ENCODE results near the gene CHAT.

Gene CHAT

DNA sequence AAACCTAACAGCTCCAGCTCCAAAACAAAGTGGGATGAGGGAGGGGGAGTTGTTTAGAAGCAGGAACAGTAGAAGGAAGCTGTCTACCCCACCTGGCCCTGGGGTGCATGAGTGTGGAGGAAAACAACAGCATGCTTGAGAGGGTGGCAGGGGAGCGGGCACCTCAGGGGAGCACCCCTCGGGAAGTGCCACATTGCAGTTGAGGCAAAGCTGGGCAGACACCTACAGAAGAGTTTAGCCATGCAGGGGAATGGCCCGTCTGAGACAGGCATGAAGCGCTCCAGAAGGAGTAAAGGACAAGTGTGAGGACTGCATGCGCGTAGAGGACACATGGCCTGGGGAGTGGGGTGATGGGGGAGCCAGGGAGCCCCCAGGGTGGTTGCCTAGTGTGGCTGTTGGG, 18.1 kb downstream of the CHAT start:
- no peak for DNase-seq (ENCODE audit: low read depth)

DNA sequence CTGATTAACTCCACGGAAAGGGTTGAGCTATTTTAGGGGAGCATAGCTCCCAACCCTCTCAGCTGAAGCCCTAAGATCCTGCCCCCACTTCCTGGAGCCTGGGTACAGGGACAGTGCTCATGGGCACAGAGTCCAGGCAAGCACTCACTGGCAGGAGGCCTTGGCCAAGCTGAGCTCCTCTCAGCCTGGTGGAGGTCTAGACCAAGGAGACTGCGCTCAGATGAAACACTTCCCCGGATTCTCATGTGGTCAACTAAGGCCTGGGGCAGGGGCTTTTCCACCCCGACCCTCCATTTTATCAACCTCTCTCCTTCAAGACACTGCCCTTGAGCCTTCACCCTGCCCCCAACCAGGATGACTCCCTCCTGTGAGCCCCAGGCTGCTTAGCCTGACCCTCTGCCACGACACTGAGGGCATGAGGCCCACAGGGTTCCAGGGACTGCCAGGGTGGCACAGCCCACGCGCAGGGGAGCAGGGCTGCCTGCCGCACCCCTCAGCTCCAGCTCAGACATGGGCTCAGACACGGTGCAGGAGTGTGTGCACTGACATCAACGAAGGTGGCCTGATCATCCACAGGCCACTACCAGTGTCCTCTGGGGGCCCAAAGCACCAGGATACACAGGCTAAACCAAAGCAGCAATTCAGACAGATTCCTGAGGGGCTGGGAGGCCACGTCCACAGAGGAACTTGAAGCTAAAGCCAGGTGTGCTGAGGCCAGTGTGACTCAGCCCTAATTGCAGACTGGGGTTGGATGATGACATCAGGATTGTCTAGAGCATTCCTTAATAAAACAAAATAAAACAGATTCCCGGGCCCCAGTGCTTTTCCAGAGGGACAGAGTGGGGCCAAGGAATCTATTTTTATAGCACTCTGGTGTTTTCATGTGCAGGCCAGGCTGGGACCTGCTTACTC, 18.8 kb downstream of the CHAT start:
- no peak for DNase-seq (ENCODE audit: low read depth)

DNA sequence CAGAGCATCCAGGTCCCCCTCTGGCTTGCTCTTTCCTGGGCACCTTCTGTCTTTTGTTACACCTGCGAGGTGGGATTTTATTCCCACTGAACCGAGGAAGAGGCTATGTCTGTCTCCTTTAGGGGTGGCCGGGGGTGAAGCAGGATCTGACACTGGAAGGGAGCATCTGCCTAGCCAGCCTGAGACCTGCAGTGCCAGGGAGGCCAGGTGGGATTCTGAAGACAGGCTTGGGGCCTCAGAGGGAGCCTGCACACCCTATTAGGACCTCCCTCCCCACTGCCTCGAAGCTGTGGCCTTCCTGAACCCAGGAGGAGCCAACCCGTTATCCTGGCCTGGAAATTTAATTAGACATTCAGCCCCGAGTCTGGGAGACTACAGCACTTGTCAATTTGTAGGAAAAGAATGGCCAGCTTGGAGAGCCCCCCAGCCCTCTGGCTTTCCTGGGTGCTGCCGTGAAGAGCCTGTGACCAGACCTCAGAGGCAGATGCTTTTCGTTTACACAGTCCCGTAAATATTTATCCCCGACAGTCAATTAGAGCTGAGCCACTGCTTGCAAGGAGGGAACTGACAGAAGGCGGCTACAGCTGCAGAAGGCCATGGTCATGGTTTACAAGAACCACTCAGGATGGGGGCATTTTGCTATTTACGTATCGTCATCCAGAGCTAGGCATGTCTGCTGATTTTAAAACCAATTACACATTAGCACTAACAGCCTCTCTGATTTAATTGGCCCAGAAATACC, 19.7 kb downstream of the CHAT start:
- no peak for DNase-seq (ENCODE audit: low read depth)

DNA sequence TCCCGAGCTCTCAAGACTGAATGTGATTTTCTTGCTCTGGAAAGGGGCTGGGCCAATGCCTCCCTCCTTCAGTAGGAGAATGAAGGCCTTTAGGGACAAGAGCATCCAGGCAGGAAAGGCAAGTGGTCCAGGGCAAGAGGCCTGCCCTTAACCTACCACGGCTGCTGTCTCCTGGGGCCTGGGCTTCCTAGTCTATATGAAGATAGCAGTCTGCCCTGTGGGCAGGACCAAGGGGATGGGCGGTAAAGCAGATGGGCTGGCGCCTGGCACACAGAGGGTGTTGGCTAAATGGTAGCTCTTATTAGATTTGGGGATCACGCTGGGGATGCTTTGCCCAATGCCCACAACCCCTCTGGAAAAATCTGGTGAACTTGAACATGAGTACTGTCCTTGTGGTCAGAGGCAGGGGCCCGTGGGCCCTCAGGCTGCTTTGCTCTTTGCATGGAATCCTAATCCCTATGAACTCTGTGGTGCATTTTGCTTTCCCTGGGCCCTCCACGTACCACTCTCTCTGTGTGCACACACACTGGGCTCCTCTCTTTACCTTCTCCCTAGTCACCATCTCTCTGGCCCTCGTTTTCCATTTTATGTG, 20.3 kb downstream of the CHAT start:
- no peak for DNase-seq (ENCODE audit: low read depth)

DNA sequence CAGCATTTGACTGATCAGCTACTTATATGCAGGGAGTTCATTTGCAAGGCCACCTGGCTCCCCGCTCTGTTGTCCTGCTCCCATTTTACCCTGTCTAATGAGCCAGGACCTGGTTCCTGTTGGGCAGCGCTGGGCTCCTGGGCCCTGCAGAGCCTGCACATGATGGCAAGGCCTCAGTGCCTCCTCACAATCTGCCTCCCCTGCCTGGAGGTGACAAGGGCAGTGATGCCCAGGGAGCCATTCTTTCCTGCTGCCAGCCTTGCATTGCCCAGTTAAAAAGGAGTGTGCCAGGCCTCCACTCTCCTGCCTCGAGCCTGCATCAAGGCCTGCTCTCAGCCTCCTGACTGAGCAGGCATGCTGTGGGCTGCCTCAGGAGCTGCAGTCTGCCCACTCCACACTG, 28.5 kb downstream of the CHAT start:
- no peak for DNase-seq (ENCODE audit: low read depth)

DNA sequence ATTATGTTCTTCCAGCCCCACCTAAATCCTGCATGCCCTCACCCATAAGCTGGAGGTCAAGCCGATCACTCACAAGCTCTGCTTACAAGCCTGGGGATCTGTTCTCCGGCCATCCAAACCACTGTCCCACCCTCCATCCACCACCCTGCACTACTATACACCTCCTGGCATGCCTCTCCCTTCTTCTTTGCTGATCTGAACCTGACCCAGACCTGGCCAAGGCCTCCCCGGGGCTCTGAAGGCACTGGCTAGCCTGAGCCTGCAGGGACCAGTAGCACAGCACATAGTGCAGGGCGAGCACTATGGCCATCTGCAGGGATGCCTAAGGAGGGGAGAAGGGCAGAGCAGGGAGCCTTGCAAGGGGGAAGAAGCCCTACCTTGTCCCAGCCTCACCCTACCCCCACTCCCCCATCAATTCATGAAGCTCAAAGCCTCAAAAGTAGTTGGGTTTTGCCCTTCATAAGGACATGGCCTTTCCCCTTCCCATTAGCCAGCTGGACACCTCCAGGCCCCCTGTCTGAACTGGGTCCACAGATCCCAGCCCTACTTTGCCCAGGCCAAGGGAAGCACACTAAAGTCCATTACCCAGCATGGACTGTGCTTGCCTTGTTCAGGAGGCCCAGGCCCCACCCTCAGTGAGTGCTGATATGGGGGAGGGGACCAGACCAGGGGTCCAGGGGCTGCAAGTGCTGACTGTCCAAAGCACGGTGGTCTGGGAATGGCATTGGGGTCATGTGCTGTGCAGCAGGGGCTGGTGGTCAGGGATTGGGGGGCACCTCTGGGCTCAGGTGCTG, 29.6 kb downstream of the CHAT start:
- DNase-seq (ENCODE audit: low read depth), result no peak

DNA sequence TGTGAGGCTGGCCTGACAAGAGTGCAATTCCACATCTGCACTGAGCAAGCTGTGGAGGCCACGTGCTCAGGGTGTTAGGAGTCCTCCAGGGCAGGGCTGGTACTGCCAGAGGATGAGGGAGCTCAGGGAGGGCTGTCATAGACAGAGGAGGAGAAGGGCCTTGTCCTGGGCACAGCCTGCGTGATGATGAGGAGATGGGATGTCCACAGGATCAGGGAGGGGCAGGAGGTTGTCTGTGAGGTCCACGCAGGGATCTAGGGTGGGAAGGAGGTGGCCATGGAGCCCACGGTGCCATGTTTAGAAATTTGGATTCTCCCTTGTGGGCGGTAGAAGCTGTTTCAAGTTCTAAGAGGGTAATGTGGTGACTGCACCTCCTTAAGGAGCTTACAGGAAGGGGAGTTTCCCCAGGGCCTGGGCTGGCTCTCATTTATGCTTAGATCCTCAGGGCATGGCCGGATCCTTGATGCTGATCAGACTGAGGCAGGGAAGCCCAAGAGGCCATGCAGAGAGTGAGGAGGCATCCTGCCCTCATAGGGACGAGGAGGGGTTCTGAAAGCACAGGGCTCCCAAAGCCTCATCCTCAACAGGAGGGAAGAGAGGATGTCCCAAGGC, 30.3 kb downstream of the CHAT start:
- no peak for DNase-seq (ENCODE audit: low read depth)

DNA sequence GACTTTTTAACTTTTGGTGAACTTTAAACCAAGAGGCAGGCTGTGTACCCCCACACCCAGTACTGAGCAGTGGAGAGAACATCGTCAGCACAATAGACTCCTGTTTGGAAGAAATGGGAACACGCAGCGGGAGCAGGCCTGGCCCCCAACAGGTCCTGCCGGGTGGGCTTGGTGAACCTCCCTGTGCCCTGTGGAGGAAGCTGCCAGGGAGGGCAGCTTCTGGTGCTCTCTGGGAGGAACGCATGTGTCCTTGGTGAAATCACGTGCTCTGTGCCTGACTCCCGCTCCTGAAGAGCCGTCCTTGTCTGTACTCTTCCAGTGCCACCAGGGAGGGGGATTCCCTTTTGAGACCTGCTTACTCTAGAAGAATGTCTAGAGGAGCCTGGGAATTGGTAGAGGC, 31.6 kb downstream of the CHAT start:
- no peak for DNase-seq (ENCODE audit: low read depth)

DNA sequence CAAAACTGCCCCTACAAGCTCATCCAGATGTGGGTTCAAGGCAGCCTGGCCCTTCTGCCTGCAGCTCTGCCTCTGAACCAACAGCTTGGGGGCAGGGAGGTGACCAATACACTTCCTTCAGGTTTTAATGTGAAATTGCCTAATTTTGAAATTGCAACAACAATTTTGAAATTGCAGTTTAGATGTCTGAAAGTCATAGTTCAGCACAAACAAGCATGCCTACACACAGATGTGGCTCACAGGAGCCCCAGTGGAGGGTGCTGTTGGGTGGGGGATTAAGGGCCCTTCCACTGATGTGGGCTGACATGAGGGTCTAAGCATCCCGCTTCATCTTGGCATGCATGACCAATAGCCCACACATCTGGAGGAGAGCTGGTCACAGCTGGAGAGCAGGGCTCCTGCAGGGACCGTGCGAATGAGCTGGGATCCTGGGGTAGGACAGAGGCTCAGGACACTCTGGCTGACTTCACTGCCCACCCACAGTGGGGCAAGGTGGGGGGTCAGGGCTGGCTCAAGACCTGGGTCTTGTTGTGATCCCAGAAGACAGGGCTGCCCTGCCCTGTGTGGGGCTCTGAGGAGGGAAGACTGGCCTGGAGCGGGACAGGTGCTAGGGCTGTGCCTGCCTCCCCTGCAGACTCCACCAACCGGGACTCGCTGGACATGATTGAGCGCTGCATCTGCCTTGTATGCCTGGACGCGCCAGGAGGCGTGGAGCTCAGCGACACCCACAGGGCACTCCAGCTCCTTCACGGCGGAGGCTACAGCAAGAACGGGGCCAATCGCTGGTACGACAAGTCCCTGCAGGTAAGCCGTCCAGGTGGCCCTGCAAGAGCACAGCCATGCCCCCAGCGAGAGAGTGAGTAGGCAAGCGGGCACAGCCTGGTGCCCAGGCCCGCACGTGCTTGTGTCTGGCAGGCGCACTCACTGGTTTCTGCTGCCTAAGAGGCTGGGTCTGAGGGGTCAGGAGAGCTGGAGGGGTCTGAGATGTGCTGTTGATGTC, 32.3 kb downstream of the CHAT start:
- DNase-seq (ENCODE audit: low read depth), result no peak

DNA sequence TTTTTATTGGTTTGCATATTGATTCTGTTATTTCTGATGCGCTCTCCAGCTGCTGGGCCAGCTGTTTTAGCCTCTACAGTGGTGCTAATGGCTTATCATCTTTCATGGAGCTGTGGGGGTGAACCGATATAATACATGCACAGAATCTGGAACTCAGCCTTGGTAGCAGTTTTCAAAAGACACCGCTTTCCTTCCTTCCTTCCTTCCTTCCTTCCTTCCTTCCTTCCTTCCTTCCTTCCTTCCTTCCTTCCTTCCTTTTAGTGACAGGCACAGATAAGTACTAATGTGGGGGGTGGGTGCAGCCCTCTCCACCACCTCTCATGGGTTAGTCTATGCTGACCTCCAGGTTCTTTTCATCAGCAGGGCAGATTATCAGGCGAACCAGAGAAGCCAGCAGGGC, 33.7 kb downstream of the CHAT start:
- DNase-seq (ENCODE audit: low read depth), result no peak

DNA sequence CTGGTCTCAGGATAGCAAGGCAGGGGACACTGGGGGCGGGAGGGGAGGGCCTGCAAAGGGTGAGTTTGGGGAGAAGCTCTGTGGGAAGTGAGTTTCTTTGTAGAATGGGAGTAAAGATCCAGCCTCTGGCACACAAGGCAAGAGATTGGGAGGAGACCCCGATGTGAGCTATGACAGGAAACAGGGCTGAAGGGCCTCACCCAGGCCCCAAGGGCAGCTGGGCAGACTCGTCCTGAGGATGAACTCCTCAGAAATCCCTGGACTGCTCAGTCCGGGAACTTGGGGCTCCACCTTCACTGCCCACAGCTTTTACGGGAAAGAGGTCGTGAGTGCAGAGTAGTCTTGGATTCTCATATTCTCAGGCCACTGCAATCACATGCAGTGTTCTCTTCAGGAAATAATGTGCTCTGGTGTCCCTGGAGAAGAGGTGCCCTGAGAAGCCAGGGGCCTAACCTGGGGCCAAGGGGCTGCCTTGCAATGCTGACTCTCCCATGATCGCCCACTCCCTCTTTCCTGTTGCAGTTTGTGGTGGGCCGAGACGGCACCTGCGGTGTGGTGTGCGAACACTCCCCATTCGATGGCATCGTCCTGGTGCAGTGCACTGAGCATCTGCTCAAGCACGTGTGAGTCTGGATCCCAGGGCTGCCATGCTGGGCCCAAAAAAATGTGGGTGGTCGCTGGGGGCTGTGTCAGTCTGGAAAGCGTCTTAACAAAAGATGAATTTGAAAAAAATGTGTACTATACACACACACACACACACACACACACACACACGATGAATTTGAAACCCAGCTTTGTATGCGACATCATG, 34.4 kb downstream of the CHAT start:
- DNase-seq (ENCODE audit: low read depth), result no peak

DNA sequence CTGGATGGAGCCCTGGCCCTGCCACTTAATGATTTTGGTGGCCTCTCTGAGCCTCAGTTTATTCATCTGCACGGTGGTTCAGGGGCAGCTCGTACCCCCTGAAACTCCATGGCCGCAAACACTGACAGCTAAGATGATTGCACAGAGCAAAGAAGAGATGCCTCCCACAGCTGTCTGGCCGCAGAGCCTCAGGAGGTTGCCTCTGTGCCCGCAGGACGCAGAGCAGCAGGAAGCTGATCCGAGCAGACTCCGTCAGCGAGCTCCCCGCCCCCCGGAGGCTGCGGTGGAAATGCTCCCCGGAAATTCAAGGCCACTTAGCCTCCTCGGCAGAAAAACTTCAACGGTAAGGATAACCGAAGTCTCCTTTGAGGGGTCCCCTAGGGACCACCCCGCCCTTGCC, 35.5 kb downstream of the CHAT start:
- no peak for DNase-seq (ENCODE audit: low read depth)

DNA sequence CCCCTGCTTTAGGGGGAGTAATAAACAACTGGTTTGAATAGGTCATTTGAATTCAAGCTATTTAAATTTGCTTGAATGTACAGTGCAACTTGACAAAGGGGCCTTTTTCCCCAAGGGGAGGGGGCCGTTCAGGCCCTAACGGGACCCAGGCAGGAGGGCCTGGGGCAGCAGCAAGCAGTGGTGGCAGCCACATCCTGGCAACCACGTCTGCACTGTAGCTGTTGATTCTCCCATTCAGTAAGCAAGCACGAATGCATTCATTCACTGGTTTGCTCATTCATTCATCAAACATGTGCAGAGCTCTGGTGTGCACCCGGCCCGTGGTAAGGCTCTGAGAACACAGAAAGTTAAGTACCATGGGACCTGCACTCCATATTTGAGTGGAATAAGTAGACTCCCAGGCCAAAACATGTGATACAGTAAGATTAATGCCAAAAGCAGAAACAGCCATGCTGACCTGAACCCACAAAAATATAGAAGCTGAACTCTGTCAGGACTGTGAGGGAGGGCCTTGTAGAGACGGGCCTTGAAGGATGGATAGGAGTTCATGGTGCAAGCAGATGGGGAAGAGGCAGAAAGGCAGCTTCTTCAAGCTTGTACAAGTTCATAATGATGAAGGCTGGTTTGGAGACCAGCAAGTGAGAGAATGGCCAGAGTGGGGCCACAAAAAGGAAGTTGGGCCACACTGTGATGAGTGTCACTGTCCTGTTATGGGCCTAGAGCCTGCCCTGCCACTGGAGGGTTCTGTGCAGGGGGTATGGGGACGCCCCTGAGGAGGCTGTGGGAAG, 36.3 kb downstream of the CHAT start:
- no peak for DNase-seq (ENCODE audit: low read depth)

DNA sequence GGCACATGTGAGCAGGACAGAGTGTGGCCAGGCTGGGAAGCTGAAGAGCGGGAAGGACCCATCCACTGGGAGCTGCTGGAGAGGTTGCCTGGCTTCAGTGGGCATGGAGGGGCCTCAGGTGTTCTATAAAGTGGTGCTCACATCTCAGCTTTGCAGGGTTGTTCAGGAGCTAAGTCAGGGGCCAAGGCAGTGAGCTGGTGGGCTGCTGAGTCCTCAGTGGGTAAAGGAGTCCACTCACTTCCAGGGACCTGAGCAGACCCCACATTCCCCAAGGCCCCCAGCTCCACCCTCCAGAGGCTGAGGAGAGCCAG, 36.8 kb downstream of the CHAT start:
- no peak for DNase-seq (ENCODE audit: low read depth)

DNA sequence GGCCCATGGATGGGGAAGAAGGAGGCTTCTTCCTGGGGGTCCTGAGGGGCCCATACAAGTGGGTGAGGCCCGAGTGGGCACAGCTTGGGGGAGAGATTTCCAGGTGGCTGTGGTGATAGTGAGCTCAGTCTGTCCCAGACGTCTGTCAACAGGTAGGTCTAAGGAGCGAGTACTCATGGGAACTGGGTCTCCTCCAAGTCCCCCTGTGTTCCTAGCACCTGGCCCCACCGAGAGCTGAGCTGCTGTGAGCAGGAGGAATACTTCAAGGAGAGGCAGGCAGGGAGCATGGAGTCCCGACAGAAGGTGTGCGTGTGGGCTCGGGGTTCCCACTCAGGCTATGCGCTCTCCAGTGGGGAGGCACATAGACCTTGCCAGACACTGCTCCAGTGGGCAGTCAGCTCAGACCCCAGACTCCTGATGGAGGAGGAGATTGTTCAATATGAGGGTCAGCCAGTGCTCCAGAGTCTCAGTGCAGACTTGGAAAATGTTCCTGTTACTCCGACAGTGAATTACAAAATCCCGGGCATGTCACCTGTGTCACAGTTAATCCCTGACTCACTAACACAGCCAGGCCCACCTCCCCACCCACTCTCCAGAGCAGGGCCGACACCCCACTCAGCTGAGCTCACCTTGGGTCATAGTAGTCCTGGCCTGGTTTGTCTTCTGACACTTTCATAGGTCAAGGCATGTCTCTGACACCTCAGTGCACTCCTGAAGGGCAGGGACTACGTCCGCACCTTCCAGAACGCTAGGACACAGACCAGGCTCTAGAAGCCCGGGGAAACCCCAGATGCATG, 37.4 kb downstream of the CHAT start:
- DNase-seq (ENCODE audit: low read depth), result no peak

DNA sequence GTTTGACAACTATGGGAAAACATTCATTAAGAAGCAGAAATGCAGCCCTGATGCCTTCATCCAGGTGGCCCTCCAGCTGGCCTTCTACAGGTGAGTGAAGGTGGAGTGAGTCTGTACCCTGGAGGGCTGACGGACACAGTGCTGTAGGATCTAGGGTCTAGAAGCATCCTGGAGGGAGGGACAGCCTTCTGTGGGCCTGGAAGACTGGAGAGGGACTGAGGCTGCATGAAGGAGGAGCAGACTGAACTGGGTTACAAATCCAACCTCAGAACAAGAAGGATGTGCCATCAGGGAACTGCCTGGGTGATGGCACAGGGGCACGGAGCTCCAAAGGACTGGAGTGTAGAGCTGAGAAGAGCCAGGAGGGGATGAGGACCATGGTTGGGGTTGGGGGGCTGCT, 38.1 kb downstream of the CHAT start:
- no peak for DNase-seq (ENCODE audit: low read depth)

DNA sequence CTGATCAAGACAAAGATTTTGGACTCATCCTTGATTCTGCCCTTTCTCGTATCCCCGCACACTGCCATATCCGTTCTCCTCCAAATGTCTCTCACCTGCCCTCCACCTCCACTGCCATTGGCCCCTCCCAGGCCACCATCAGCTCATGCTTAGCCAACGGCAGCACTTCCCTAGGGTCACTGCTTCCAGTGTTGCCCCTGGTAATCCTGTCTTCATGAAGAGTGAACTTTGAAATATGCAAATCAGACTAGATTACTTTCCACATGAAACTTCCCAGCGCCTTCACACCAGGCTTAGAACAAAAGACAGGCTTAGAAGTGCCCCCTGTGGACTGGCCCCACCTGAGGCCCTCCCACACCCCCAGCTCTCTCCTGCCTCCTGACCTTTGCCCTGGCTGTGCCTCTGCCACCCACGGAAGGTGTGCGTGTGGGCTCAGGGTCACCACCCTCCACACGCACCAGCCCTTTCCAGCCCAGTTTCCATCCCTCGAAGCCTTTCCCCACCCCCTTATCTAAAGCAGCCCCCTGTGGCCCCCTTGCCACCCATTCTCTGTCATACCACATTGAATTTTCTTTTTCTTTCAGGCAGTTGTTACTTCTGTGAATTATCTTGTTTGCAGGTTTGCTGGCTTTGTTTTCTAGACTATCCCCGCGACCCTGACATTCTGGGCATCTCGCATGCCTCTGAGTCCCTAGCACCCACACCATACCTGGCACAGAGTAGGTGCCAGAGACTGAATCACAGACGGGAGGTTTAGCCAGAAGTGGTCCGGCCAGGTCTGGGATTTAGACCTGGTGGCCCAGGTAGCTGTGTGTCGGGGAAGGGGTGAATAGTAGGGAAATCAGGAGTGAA, 38.8 kb downstream of the CHAT start:
- DNase-seq (ENCODE audit: low read depth), result no peak
